GM19239 (cell line): ENCODE measurements around the gene TOX2.

Experiments
- DNase-seq: peaks from one replicate; pipeline ENCODE4 v3.0.0; 2011; ENCODE audit warnings: low spot score; ENCODE audit not compliant: insufficient read length
- FAIRE-seq: peaks from 2 replicates; lab custom pipeline; 2011; peaks lifted over from hg19 to GRCh38; lab: Jason Lieb, UNC

TOX2 gene

GRCh38 chr20:44069203-44070011, 154.8 kb downstream of the TOX2 start:
- peak; percentile 97 for FAIRE-seq

GRCh38 chr20:44070139-44070900, 155.7 kb downstream of the TOX2 start:
- no peak for DNase-seq
- FAIRE-seq: peak; percentile 87

More at GRCh38 chr20:44069203-44070011, 154.8 kb downstream of the TOX2 start:
- peak; percentile 50 for DNase-seq

GRCh38 chr20:44071057-44071456, 156.4 kb downstream of the TOX2 start:
- DNase-seq (no peak), FAIRE-seq (no peak)

DNA sequence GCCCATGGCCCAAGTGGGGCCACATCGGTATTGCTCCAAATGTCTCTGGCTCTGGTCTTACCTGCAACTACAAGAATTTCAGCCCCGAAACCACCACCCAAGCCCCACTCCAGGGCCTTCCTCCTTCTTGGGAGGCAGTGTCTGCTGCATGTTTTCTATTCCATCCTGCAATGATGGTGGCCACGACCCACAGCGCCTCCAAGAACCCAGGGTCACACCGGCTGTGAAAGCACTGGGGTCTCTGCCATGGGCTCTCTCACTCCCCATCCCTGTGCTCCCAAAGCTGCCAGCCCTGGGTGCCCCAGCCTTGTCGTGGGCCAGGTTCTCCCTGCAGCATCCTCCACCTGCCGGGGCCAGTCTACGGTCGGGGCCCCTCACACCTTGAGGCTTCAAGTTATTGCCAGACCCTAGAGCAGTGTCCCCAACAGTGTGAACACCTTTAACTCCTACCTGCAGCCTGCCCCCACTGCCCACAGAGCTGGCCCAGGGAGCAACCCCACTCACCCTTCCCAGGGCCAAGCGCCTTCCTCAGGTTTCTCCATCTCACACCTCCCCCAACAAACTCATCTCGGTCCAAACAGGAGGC, 157.0 kb downstream of the TOX2 start:
- DNase-seq (no peak), FAIRE-seq (no peak)

DNA sequence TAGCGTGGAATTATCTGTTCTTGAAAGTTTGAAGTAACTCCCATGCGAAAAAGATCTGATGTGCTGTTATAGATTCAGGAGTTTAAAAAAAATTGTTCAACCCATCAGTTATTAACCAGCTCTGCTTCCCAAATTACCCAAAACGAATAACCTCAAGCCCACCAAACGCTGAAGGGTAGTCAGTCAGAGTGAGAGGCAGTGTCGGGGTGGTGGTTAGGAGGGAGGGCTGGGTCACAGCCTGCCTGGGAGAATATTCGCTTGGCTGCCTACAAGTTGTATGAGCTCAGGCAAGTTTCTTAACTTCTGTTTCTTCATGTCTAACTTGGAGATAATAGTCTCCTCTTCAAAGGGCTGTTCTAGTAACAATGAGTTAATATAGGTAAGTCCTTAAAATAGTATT, 157.7 kb downstream of the TOX2 start:
- peak; percentile 82 for FAIRE-seq
- no peak for DNase-seq

DNA sequence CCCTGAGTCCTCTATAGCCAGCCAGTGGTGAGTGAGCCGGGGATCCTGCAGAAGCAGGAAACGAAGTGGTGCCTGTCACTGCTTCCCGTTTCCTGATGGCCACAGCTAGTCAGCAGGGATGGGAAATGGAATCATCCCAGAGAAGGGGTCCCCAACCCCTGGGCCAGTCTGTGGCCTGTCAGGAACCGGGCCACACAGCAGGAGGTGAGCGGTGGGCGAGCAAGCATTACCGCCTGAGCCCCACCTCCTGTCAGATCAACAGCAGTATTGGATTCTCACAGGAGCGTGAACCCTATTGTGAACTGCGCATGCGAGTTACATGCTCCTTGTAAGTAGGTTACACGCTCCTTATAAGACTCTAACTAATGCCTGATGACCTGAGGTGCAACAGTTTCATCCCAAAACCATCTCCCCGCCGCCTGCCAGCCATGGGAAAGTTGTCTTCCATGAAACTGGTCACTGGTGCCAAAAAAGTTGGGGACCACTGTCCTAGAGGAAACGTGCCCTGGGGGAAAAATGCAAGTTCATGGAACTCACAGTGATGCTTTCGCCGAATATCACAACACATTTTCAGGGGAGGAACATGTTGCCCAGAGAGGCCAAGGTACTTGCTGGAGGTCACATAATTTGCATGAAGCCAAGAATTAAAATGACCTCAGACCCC, 158.5 kb downstream of the TOX2 start:
- no peak for DNase-seq
- no peak for FAIRE-seq

- FAIRE-seq (no peak), DNase-seq (no peak)
These were observed 159.0 kb downstream of the TOX2 start for GRCh38 chr20:44073675-44074071.

DNA sequence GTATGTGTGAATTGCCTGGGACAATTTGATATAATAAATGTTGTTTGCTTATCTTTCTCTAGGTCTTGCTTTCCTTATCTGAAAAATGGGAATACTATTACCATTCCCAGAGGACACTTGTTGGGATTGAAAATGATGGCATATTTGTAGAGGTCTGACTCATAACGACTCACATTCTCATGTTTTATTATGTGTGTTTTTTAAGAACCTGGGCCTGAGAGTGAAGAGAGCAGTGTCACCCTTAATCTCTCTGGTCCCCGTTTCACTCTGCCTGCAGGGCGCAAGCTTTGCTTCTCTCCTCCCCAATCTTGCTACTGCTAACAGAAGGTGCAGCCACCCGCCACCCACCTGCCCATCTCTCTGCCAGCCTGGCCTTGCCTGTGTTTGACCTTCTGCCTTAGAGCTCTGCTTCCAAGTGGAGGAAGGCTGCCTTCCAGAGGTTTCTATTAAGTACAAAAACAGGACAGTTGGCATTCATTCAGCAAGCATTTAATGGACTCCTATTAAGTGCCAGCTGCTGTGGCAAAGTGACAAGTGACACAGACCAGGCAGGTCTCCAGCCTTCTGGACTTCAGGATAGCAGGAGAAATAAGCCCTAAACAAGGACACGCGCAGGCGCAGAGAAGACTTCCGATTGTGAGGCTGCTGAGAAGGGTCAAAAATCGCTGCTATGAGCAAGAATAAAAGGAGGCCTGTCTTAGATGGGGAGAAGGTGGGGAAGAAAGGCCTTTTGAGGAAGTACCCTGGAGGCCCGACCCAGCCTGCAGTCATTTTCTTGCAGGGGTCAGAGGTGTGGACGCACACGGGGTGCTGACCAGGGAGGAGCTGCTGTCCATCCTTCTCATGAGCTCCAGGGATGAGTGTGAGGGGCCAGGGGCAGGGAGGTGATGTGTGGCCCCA, 159.8 kb downstream of the TOX2 start:
- FAIRE-seq: no peak
- no peak for DNase-seq

- no peak for DNase-seq
- no peak for FAIRE-seq
These were observed 160.7 kb downstream of the TOX2 start for GRCh38 chr20:44075191-44075949.

DNA sequence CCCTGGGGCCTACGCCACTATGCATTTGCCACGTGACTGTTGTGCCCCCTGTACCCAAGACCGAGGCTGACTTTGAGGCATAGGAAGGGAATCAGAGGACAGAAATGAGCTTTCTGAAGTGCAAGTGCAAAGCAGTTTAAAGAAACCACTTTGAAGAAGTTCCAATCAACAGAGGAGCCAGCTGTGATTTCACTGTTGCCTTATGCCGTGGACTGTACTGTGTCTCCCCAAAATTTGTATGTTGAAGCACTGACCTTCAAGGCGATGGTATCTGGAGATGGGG, 161.2 kb downstream of the TOX2 start:
- FAIRE-seq (no peak), DNase-seq (no peak)

GRCh38 chr20:44079291-44079690, 164.6 kb downstream of the TOX2 start:
- no peak for FAIRE-seq
- DNase-seq: no peak

- no peak for FAIRE-seq
These were observed 165.4 kb downstream of the TOX2 start for GRCh38 chr20:44080064-44080463.

DNA sequence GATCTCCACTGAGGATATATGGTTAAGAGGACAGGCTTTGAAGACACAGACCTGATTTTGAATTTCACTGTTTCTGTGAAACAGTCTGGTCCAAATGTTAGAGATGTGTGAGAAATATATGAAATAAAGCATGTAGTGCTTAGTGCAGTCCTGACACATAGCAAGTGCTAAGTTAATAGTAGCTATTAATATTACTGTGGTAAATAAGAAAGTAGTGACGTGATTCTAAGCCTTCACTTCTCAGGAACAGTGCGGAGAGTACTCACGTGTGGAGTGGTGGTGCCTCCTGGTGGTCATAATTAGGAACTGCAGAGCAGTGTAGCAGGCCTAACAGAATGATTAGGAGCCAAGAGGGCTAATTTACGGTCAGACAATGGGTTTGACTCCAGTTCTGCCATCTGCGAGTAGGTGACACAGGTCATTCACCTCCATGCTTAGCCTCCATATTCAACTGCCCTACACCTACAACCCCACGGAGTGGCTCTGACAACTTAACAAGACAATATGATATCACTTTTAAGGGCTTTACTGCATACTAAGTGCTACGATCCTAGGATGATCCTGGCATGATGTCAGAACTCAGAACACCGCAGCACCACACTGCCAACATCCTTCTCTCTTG, 166.1 kb downstream of the TOX2 start:
- DNase-seq (peak; percentile 80), FAIRE-seq (peak; percentile 88)

More at GRCh38 chr20:44080064-44080463, 165.4 kb downstream of the TOX2 start:
- no peak for DNase-seq

DNA sequence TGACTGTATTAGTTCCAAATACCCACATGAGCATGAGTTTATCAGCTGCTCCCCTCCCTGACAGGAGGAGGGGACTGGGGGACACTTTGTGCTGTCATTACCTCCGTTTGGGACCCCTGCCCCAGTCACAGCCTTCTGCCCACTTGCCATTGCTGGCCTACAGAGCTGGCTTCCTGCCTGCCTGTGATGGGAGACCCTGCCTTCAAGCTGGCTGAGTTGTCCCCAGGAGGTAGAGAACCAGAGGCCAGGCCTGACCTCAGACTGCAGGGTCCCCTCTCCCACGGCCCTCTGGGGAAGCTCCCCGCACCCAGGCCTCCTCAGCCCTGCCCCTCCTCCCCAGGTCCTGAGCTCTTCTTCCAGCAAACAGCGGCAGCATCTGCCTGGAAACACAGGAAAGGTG, 166.8 kb downstream of the TOX2 start:
- FAIRE-seq (no peak), DNase-seq (no peak)

GRCh38 chr20:44081888-44082287, 167.2 kb downstream of the TOX2 start:
- DNase-seq: no peak
- FAIRE-seq: no peak

- FAIRE-seq (no peak), DNase-seq (no peak)
These were observed 168.7 kb downstream of the TOX2 start for GRCh38 chr20:44083220-44083933.

GRCh38 chr20:44084439-44084838, 169.8 kb downstream of the TOX2 start:
- FAIRE-seq: no peak

GRCh38 chr20:44084891-44085290, 170.2 kb downstream of the TOX2 start:
- FAIRE-seq: no peak
- DNase-seq: no peak

More at GRCh38 chr20:44084439-44084838, 169.8 kb downstream of the TOX2 start:
- no peak for DNase-seq
